Adrenal gland (tissue), 12 donors: Measurements from ENCODE around the gene PFDN5. TPM values are rescaled to one million over a fixed set of nuclear protein-coding genes. Genes with fewer than 3 reads are reported as not detected.

Experiments
- DNase-seq, 7 donors: peaks; one replicate each; pipeline ENCODE4 v3.0.0-alpha.2; 2019 to 2020
- H3K27ac ChIP-seq, 5 donors: fragments of 200-600 bp; sonication (generic) in 4 of 5; 1 replicate in 3 of 5; 2 replicates in 2 of 5; pipeline versions ENCODE4 v1.5.1 to v1.8.0; 2016 to 2020; ENCODE audit warnings: mild to moderate bottlenecking in 1 of 5
- H3K27me3 ChIP-seq: fragments of 200-600 bp; 2 replicates; pipeline ENCODE4 v1.8.0; 2021
- H3K36me3 ChIP-seq, 2 donors: fragments of 200-600 bp; replicated peaks in 1 of 2; 1 replicate in 1 of 2; 2 replicates in 1 of 2; pipeline versions ENCODE4 v1.5.1 to v1.8.0; 2018 to 2022
- H3K4me1 ChIP-seq, 2 donors: fragments of 200-600 bp; replicated peaks in 1 of 2; 1 replicate in 1 of 2; 2 replicates in 1 of 2; pipeline versions ENCODE4 v1.5.1 to v1.8.0; 2018 to 2021
- H3K4me3 ChIP-seq, 4 donors: fragments of 200-600 bp; sonication (generic) in 3 of 4; one replicate each; pipeline ENCODE4 v1.5.1; 2016 to 2018
- H3K9me3 ChIP-seq, 3 donors: fragments of 200-600 bp; sonication (generic) in 1 of 3; replicated peaks in 1 of 3; 1 replicate in 2 of 3; 2 replicates in 1 of 3; pipeline versions ENCODE4 v1.5.1 to v1.8.0; 2016 to 2021
- POLR2A ChIP-seq, 2 donors: fragments of 450-650 bp; IDR thresholded peaks; one replicate each; pipeline ENCODE4 v1.6.1; 2017; ENCODE audit warnings: antibody characterized with exemption in 2 of 2, mild to moderate bottlenecking in 2 of 2, moderate library complexity in 1 of 2
- WGBS, 4 donors: extraction: QIAGEN DNeasy Blood & Tissue Kit in 2 of 4; methylation state at CpG; one replicate each; pipeline versions ENCODE4 v1.1.5 to v1.1.7; 2013 to 2017; 5-methylcytosine and 5-hydroxymethylcytosine counted together
- intact Hi-C, 2 donors: fragments of 100-400 bp; cut with DNase I; formaldehyde crosslinking; loops; one replicate each; pipeline versions ENCODE4 v1.14.1 to v1.15.0; 2022 to 2023
- polyA plus RNA-seq, 3 donors: library from polyadenylated mRNA; stranded (reverse); fragments of 200-250 nt in 2 of 3; fragments of 350-450 nt in 1 of 3; fragmentation: Illumina TruSeq in 1 of 3; extraction: RNeasy Lipid Tissue Mini Kit (QIAGEN cat#74804) in 1 of 3; gene quantifications; one replicate each; pipeline ENCODE4 v1.2.3, GENCODE V29; 2013 to 2014
- total RNA-seq, 9 donors: library from RNA; depleted of rRNA in 4 of 9; stranded (reverse); fragments of >200 nt in 4 of 9; fragments of 120-200 nt in 1 of 9; fragmentation: NEBNext Ultra II Directional in 1 of 9; extraction: Animal tissue kit (Norgen Biotek cat#: 25700) in 1 of 9; gene quantifications; one replicate each; pipeline versions ENCODE4 v1.1.0 to v1.2.4, GENCODE V29; 2013 to 2023
- TF ChIP-seq, protein P1 (sequence below), 6 experiments: fragments of 450-650 bp in 4 of 6; fragments of 200-600 bp in 2 of 6; sonication (generic) in 1 of 6; IDR thresholded peaks; 1 replicate in 5 of 6; 2 replicates in 1 of 6; pipeline versions ENCODE4 v1.5.1 to v1.8.0; 2016 to 2021; ENCODE audit warnings: antibody characterized with exemption in 6 of 6, mild to moderate bottlenecking in 2 of 6, moderate library complexity in 1 of 6
- donor health status: healthy with polysubstance abuse.
- donor health status: Bipolar disorder and iron deficiency.
- donor health status: DM: yes; HTN: yes; CAD: no.
- donor health status: DM: no; HTN: no; CAD: no.
- donor health status: DM: no; HTN: no; CAD: no.
- donor health status: DM: yes; HTN: yes; CAD: no.

PFDN5 gene
- total and polyA plus RNA-seq, 12 donors, result 501 to 2,052 (median 793) TPM

DNA sequence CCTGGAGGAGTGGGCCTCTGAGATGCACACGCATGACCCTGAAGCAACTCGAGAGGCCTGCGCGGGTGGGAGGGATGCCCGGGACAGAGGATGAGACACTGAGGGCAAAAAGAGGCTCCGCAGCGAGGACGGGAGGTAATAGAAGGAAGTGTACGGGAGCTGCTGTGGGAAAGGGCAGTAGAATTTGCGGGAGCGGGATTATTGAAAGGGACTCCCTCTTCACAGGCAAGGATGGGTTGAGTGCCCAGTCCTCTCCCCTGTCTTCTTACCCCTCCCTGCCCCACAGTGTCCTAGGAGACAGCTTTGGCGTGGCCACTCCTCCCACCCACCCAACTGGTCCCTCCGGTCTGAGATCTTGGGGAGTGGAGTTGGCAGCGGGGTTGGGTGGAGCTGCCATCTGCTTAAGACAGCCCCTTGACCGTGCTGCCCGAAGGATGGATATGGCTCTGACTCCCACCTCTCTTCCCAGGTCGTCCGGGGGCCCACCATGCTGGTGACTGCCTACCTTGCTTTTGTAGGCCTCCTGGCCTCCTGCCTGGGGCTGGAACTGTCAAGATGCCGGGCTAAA, 42.9 kb upstream of the PFDN5 start:
- peaks cover 0 to 11% of the 10 kb centered on the region in 2 donors for H3K36me3 ChIP-seq
- peaks cover 20 to 26% of the 10 kb centered on the region in 2 donors for H3K4me1 ChIP-seq
- intact Hi-C loops, result loop anchor here in 1 of 2 donors (5.0 kb wide), 1 partner anchor 40 kb away; no protein-coding TSS in a partner anchor
- peak overlapping the region in 3 of 4 donors; percentile 42 to 92 (median 79) for H3K4me3 ChIP-seq
- peak overlapping the region in 4 of 5 donors; percentile 76 to 95 (median 92) for H3K27ac ChIP-seq
- WGBS, 4 donors, result 0 to 9% (median 7%) methylated on average over 11 to 19 of the region's 19 CpGs
- H3K27me3 ChIP-seq, result no peaks in the 10 kb centered on the region
- H3K9me3 ChIP-seq, result no peaks in the 10 kb centered on the region
- peak in 2 of 7 donors; percentile 37 to 65 for DNase-seq
- TF ChIP-seq, protein P1, sequence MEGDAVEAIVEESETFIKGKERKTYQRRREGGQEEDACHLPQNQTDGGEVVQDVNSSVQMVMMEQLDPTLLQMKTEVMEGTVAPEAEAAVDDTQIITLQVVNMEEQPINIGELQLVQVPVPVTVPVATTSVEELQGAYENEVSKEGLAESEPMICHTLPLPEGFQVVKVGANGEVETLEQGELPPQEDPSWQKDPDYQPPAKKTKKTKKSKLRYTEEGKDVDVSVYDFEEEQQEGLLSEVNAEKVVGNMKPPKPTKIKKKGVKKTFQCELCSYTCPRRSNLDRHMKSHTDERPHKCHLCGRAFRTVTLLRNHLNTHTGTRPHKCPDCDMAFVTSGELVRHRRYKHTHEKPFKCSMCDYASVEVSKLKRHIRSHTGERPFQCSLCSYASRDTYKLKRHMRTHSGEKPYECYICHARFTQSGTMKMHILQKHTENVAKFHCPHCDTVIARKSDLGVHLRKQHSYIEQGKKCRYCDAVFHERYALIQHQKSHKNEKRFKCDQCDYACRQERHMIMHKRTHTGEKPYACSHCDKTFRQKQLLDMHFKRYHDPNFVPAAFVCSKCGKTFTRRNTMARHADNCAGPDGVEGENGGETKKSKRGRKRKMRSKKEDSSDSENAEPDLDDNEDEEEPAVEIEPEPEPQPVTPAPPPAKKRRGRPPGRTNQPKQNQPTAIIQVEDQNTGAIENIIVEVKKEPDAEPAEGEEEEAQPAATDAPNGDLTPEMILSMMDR (IDR thresholded peaks at IDR 0.05), result peak in 1 of 6 experiments; percentile 14
- TF ChIP-seq POLR2A (IDR thresholded peaks at IDR 0.05), result no peak

DNA sequence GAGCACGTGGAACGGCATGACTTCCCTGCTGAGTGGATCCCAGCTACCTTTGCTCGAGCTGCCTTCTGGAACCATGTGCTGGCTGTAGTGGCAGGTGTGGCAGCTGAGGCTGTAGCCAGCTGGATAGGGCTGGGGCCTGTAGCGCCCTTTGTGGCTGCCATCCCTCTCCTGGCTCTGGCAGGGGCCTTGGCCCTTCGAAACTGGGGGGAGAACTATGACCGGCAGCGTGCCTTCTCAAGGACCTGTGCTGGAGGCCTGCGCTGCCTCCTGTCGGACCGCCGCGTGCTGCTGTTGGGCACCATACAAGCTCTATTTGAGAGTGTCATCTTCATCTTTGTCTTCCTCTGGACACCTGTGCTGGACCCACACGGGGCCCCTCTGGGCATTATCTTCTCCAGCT, 42.0 kb upstream of the PFDN5 start:
- Histone ChIP-seq H3K27me3 (no peaks in the 10 kb centered on the region), H3K9me3 (no peaks in the 10 kb centered on the region), H3K4me1 (peaks cover 20 to 26% of the 10 kb centered on the region in 2 donors), H3K36me3 (peaks cover 0 to 11% of the 10 kb centered on the region in 2 donors), H3K27ac (peak overlapping the region in 2 of 5 donors; percentile 94 to 95), H3K4me3 (no peak overlapping the region)
- TF ChIP-seq, protein P1 (IDR thresholded peaks at IDR 0.05), result no peak
- no peak for TF ChIP-seq POLR2A (IDR thresholded peaks at IDR 0.05)
- DNase-seq, result no peak
- intact Hi-C loops, result loop anchor here in 1 of 2 donors (5.0 kb wide), 1 partner anchor 41 kb away; no protein-coding TSS in a partner anchor
- 86 to 89% (median 87%) methylated on average over 3 to 13 of the region's 13 CpGs for WGBS, 4 donors

DNA sequence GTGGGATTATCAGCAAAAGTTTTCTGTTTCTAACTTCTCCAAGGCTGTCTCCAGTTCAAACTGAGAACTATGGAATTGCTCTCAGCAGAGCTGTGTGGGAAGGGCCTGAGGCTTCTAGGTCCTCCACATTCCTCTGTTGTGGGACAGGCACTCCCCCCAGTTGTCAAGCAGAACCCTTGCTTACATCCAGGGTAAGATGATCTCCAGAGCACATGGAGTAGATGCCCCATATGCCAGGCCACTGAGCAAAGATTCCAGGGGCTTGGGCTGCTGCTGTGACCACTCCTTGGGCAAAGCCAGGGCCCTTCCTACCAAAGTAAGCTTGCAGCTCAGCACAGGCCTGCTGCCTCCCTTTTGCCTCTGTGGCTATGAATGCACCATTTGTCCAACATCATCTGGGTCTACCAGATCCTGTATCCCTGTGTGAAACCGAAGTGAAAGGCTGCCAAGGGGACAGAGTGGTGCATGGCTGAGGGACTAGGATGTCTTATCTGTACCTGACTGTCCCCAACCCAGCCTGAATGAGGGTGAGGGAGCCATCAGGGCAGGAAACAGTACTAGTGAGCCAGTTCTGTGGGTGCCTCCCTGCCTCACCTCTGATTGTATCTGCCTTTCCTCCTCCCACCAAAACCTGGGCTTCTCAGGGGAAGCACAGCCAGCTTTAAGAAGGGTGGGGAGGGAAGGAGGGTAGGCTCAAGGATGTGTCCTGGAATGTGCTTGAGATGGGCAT, 40.4 kb upstream of the PFDN5 start:
- H3K4me3 ChIP-seq, result no peak overlapping the region
- H3K27me3 ChIP-seq, result no peaks in the 10 kb centered on the region
- no peak overlapping the region for H3K27ac ChIP-seq
- no peaks in the 10 kb centered on the region for H3K9me3 ChIP-seq
- H3K36me3 ChIP-seq, result peaks cover 0 to 11% of the 10 kb centered on the region in 2 donors
- no peak for TF ChIP-seq POLR2A (IDR thresholded peaks at IDR 0.05)
- TF ChIP-seq, protein P1 (IDR thresholded peaks at IDR 0.05), result no peak
- H3K4me1 ChIP-seq, result peaks cover 20 to 26% of the 10 kb centered on the region in 2 donors
- DNase-seq, result no peak
- 67 to 87% (median 70%) methylated on average over 1 of the region's 1 CpG for WGBS, 4 donors
- intact Hi-C loops, result loop anchor here in 1 of 2 donors (5.0 kb wide), 1 partner anchor 43 kb away; no protein-coding TSS in a partner anchor

DNA sequence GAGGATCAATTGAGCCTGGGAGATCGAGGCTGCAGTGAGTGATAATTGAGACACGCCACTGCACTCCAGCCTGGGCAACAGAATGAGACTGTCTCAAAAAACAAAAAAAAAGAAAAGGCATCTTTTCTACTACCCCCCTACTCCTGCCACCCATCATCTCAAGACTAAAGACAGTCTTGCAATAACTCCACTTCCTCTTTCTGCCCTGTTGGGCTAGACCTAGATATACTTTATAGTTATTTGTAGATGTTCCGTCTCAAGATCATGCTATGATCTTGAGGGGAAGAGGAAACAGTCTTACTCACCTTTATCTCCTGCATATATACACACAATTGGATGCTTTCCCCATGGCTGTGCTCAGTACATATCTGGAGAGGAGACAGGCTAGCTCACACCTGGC, 39.3 kb upstream of the PFDN5 start:
- Histone ChIP-seq H3K27me3 (no peaks in the 10 kb centered on the region), H3K4me1 (peaks cover 12 to 17% of the 10 kb centered on the region in 2 donors), H3K4me3 (no peak overlapping the region), H3K27ac (no peak overlapping the region), H3K36me3 (peaks cover 0 to 11% of the 10 kb centered on the region in 2 donors), H3K9me3 (no peaks in the 10 kb centered on the region)
- DNase-seq, result no peak
- intact Hi-C loops, result no loop called here
- no peak for TF ChIP-seq POLR2A (IDR thresholded peaks at IDR 0.05)
- TF ChIP-seq, protein P1 (IDR thresholded peaks at IDR 0.05), result no peak
- 77 to 90% (median 84%) methylated on average over 3 of the region's 3 CpGs for WGBS, 4 donors
